ENCODE data around the gene LRPPRC.

DNA sequence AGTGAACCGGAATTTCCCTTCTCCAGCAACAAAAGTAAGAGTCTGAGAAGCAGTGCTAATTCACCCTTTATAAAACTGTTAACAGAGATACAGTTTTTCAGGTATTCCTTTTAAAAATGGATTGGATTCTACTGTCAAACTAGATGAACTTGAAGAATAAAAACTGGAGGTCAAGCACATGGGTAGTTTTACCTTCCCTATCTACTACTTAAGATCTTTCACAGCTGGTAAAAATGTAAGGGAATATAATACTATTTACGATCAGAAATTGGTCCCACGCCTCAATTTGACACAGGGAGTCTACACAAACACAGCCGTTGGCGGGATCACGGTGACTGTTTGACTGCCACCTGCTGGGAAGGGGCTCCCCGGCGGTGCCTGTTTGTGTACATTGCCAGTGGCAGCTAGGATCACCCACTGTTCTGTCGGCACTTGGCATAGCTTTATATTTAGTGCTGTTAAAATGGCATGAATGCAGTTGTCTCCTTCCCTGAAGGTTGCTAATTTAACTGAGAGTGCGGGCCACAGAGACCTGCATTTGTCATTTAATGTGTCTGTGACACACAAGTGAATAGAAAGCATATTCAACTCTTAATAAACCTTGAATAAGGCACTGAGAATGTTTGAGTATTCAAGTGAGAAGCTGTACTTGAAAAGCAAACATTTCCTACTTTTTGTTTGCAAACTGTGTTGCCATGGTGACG lies 97.5 kb downstream of the LRPPRC start:
- TF ChIP-seq CTCF (IDR thresholded peaks at IDR 0.05) (peak; percentile 7), EZH2 (IDR thresholded peaks at IDR 0.05) (no peak), EZH2phosphoT487 (IDR thresholded peaks at IDR 0.05) (no peak)

Measured in neural progenitor cell (in vitro differentiated cells).